Heart left ventricle (tissue), 16 donors: ENCODE data around the gene CGB7. TPM values are rescaled to one million over a fixed set of nuclear protein-coding genes. Genes with fewer than 3 reads are reported as not detected.

Experiments used
- ATAC-seq, 4 donors: fragments of 200-7000 bp; cut with Tn5 transposase; one replicate each; pipeline ENCODE4 v1.9.1; 2020 to 2022; ENCODE audit warnings: moderate library complexity in 4 of 4, mild to moderate bottlenecking in 3 of 4, moderate number of reproducible peaks in 1 of 4
- DNase-seq, 5 donors: peaks; one replicate each; pipeline ENCODE4 v3.0.0-alpha.2; 2020
- H3K27ac ChIP-seq, 12 donors: fragments of 200-600 bp; sonication (generic) in 4 of 12; one replicate each; pipeline versions ENCODE4 v1.5.0 to v1.8.0; 2016 to 2022; ENCODE audit warnings: mild to moderate bottlenecking in 2 of 12
- H3K27me3 ChIP-seq, 9 donors: fragments of 200-600 bp; sonication (generic) in 2 of 9; one replicate each; pipeline versions ENCODE4 v1.5.1 to v1.8.0; 2016 to 2022; ENCODE audit warnings: mild to moderate bottlenecking in 3 of 9
- H3K36me3 ChIP-seq, 9 donors: fragments of 200-600 bp; sonication (generic) in 2 of 9; one replicate each; pipeline versions ENCODE4 v1.5.0 to v1.8.0; 2018 to 2022; ENCODE audit warnings: mild to moderate bottlenecking in 2 of 9
- H3K4me1 ChIP-seq, 12 donors: fragments of 200-600 bp; sonication (generic) in 4 of 12; one replicate each; pipeline versions ENCODE4 v1.5.0 to v1.8.0; 2016 to 2022; ENCODE audit warnings: mild to moderate bottlenecking in 3 of 12
- H3K4me3 ChIP-seq, 12 donors: fragments of 200-600 bp; sonication (generic) in 4 of 12; one replicate each; pipeline versions ENCODE4 v1.5.0 to v1.8.0; 2017 to 2022; ENCODE audit warnings: mild to moderate bottlenecking in 9 of 12, moderate library complexity in 4 of 12
- H3K9me3 ChIP-seq, 12 donors: fragments of 200-600 bp; sonication (generic) in 4 of 12; one replicate each; pipeline versions ENCODE4 v1.5.0 to v1.8.0; 2016 to 2022; ENCODE audit warnings: mild to moderate bottlenecking in 1 of 12
- POLR2A ChIP-seq, 2 donors: fragments of 450-650 bp; IDR thresholded peaks; one replicate each; pipeline ENCODE4 v1.6.1; 2017; ENCODE audit warnings: antibody characterized with exemption in 2 of 2, mild to moderate bottlenecking in 2 of 2, moderate library complexity in 2 of 2
- whole genome bisulfite sequencing, 4 donors: extraction: QIAGEN DNeasy Blood & Tissue Kit in 2 of 4; methylation state at CpG; one replicate each; pipeline versions ENCODE4 v1.1.5 to v1.1.7; 2013 to 2018; 5-methylcytosine and 5-hydroxymethylcytosine counted together
- intact Hi-C, 10 donors: fragments of 100-400 bp; cut with DNase I; formaldehyde crosslinking; loops; one replicate each; pipeline versions ENCODE4 v1.11.1 to v1.14.2; 2022
- polyA plus RNA-seq, 2 donors: library from polyadenylated mRNA; stranded (reverse); fragments of 200-250 nt; gene quantifications; one replicate each; pipeline ENCODE4 v1.2.3, GENCODE V29; 2013
- total RNA-seq, 9 donors: library from RNA; depleted of rRNA in 2 of 9; stranded (reverse); fragments of >200 nt in 2 of 9; fragmentation: NEBNext Ultra II Directional in 3 of 9; extraction: Animal tissue kit (Norgen Biotek cat#: 25700) in 3 of 9; gene quantifications; one replicate each; pipeline versions ENCODE4 v1.1.0 to v1.2.4, GENCODE V29; 2016 to 2023
- TF ChIP-seq, protein P1 (sequence below), 12 donors: fragments of 200-600 bp; sonication (generic) in 4 of 12; IDR thresholded peaks; one replicate each; pipeline versions ENCODE4 v1.5.0 to v1.8.0; 2018 to 2022; ENCODE audit warnings: antibody characterized with exemption in 12 of 12, mild to moderate bottlenecking in 5 of 12
- donor health status: ischemic (EF 13 %, LVEDD 7.1; RV severe dilation, severe dysfunction).
- donor health status: healthy with polysubstance abuse.
- donor health status: DM: no; HTN: yes; CAD: no.
- donor health status: DM: no; HTN: no; CAD: no.
- donor health status: ischemic (EF 25% LVEDD 6.9; RV normal size, moderate dysfunction).
- donor health status: ischemic (EF 25% LVEDD 5.7; RV mildly dilated, moderate dysfunction).
- donor health status: healthy.
- donor health status: DM: yes; HTN: yes; CAD: no.
- donor health status: ischemic (EF 35%, LVEDD 5.7; RV mildly dilated, moderate dysfunction).
- donor health status: nonischemic (EF 11% LVEDD 7.7; RV severe dilation, severe dysfunction).
- donor health status: DM: yes; HTN: yes; CAD: no.
- donor health status: PGD.
- donor health status: ischemic (EF 29% LVEDD 5.4; RV normal size, mild dysfunction).
- donor health status: nonischemic (EF 23%, LVEDD 6.1; RV moderate dilation, normal function).

CGB7 gene
- total and polyA plus RNA-seq, 11 donors = 0.08 to 0.27 (median 0.08) TPM; not detected in 8

DNA sequence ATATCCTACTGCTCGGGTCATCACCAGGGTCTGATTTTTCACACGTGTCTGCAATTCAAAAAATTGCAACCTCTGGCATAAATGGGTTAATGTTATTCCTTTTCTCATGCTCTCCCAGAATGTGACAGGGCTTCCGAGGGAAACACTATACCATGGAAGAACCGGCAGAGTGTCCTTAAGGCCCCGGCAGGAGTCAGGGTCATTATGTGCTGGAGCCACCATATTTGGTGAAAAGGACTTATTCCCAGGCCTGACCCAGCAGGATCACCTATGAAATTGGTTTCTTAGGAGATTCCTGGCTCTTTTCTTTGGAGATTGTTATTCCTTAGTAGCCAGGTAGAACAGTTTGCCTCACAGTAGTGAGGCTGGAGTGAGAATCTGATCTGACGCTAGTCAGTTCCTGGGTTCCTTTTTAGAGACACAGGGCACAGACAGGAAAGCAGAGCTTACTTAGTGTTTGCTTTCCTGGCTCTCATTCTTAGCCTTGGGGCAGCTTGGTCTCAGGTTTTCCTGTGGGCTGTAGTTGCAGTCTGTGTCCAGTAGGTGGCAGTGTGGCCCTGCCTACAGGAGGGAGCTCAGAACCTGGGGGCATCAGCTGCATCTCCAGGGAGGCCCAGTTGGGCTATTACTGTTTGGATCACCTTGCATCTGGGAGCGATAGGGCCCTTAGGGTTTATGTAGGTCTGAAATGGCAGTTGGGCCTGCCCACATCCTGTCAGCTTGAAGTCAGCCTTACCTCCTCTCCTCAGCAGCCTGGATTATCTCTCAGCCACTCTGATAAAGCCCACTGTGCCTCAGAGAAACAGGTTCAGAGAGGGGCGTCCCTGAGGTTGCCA lies 40.1 kb upstream of the CGB7 start:
- peak; percentile 37 to 66 (median 57) for ATAC-seq
- Histone ChIP-seq H3K27me3 (no peaks in the 10 kb centered on the region), H3K4me1 (peaks cover 0 to 32% (median 19%) of the 10 kb centered on the region in 12 donors), H3K27ac (no peak overlapping the region), H3K4me3 (no peak overlapping the region), H3K9me3 (no peaks in the 10 kb centered on the region), H3K36me3 (peaks cover 0 to 99% (median 92%) of the 10 kb centered on the region in 9 donors)
- WGBS, 4 donors = 40 to 47% (median 45%) methylated on average over 7 to 8 of the region's 8 CpGs
- intact Hi-C loops = loop anchor here (1.0 to 5.0 kb wide), 9 partner anchors 17 to 111 kb away; partner anchors contain the start of gene LIN7B (in 1 of the 10)
- TF ChIP-seq, protein P1, sequence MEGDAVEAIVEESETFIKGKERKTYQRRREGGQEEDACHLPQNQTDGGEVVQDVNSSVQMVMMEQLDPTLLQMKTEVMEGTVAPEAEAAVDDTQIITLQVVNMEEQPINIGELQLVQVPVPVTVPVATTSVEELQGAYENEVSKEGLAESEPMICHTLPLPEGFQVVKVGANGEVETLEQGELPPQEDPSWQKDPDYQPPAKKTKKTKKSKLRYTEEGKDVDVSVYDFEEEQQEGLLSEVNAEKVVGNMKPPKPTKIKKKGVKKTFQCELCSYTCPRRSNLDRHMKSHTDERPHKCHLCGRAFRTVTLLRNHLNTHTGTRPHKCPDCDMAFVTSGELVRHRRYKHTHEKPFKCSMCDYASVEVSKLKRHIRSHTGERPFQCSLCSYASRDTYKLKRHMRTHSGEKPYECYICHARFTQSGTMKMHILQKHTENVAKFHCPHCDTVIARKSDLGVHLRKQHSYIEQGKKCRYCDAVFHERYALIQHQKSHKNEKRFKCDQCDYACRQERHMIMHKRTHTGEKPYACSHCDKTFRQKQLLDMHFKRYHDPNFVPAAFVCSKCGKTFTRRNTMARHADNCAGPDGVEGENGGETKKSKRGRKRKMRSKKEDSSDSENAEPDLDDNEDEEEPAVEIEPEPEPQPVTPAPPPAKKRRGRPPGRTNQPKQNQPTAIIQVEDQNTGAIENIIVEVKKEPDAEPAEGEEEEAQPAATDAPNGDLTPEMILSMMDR (IDR thresholded peaks at IDR 0.05) = peak; percentile 97 to 100 (median 99)
- TF ChIP-seq POLR2A (IDR thresholded peaks at IDR 0.05) = no peak
- DNase-seq = peak; percentile 54 to 73 (median 62)

DNA sequence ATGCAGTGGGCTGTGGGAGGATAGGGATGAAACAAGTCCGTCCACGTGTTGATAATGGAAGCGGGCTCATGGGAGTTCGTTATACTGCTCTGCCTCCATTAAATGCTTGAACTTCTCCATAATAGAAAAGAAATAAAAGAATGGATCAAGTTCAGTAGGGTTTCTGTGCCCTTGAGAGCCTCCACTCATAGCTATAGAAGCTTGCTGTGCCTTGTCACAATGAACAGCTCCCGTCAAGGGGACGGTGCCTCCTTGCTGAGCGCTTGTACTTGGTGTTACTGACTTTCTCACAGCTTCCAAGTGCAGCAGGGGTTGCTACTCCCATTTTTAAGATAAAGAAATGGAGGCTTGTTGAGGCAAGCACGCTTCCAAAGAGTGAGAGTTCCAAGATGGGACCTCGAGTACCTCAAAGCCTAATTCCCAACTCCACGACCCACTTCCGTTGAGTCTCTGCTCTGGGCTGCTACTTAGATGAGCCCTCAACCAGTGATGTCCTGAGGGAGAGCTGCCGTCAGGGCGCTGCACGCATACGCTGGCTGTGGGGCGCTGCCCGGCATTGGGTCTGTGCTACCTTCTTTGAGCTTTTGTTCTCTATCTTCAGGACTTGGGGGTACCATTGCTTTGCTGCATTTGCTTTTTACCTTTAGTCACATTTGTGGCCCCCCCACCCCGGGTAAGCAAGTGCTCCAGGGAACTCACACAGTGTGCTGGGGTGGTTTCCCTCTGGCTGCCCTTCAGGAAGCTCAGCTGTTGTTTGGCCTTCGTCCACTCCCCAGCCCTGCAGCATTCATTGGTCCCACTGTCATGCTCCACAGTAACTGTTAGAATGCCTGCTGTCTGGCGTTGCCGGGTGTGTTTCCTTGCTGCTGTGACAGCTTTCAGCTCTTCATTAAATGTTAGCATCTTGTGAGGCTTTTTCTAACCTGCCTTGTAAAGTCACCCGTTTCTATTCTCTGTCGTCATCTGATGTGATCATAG lies 37.2 kb upstream of the CGB7 start:
- DNase-seq (peak in 4 of 5 donors; percentile 66 to 82 (median 70)), ATAC-seq (peak; percentile 93 to 98 (median 94))
- Histone ChIP-seq H3K4me3 (no peak overlapping the region), H3K27me3 (no peaks in the 10 kb centered on the region), H3K36me3 (peaks cover 3 to 99% (median 92%) of the 10 kb centered on the region in 9 donors), H3K4me1 (peaks cover 0 to 32% (median 19%) of the 10 kb centered on the region in 12 donors), H3K9me3 (no peaks in the 10 kb centered on the region), H3K27ac (peak overlapping the region in 7 of 12 donors; percentile 19 to 62 (median 37))
- TF ChIP-seq, protein P1 (IDR thresholded peaks at IDR 0.05) = no peak
- TF ChIP-seq POLR2A (IDR thresholded peaks at IDR 0.05) = no peak
- 55 to 61% (median 57%) methylated on average over 23 of the region's 23 CpGs for WGBS, 4 donors
- intact Hi-C loops = loop anchor here in 8 of 10 donors (5.0 kb wide), 4 partner anchors 53 to 113 kb away; no protein-coding TSS in a partner anchor

DNA sequence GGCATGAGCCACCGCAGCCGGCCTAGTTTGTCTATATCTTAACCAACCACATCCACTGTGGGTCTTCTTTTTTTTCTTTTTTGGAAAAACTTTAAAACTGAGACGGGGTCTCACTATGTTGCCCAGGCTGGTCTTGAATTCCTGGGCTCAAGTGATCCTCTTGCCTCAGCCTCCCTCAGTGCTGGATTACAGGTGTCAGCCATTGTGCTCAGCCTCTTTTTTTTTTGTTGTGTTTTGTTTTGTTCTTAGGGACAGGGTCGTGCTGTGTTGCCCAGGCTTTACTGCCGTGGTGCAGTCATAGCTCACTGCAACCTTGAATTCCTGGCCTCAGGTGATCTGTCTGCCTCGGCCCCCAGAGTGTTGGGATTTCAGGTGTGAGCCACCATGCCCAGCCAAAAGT lies 35.1 kb upstream of the CGB7 start:
- 93 to 95% (median 94%) methylated on average over 6 of the region's 6 CpGs for WGBS, 4 donors
- DNase-seq = no peak
- Histone ChIP-seq H3K4me1 (peaks cover 0 to 37% (median 24%) of the 10 kb centered on the region in 12 donors), H3K27me3 (no peaks in the 10 kb centered on the region), H3K4me3 (no peak overlapping the region), H3K36me3 (peaks cover 3 to 99% (median 91%) of the 10 kb centered on the region in 9 donors), H3K9me3 (no peaks in the 10 kb centered on the region), H3K27ac (no peak overlapping the region)
- ATAC-seq = no peak
- intact Hi-C loops = no loop called here
- TF ChIP-seq, protein P1 (IDR thresholded peaks at IDR 0.05) = no peak
- no peak for TF ChIP-seq POLR2A (IDR thresholded peaks at IDR 0.05)
